HG03469 (cell line): Measurements from ENCODE around the gene OLFML2B.
A peak's percentile ranks its signal among the peaks of the same experiment; 100 is the strongest.
"Not testable (repeated sequence)": the region's sequence is repeated elsewhere in the genome, so short reads cannot be mapped to it uniquely, and the experiment has no call there.

ENCODE experiments used
- ATAC-seq: cut with Tn5 transposase; IDR thresholded peaks from one replicate; pipeline ENCODE4 v1.9.1; 2021; ENCODE audit warnings: mild to moderate bottlenecking, moderate library complexity, moderate number of reproducible peaks; ENCODE audit not compliant: unreplicated experiment

OLFML2B gene

DNA sequence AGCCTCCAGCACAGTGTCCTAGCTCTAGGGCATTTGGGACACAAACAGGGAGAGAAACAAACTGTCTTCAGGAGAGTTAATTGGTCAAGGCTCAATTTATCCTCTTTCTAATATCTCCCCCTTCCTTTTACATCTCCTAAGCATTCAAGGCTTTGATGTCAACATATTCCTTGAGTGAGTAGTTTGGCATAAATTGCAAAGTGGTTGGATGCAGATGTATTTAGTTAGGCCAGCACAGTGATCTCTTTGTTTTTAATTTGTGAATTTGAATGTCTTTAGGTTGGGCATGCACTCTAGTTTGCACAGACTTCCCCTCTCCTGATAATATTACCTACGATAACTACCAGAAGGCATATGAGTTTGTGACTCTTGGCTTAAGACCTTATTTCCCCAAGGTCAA, 12.5 kb upstream of the OLFML2B start:
- ATAC-seq, result no peak

DNA sequence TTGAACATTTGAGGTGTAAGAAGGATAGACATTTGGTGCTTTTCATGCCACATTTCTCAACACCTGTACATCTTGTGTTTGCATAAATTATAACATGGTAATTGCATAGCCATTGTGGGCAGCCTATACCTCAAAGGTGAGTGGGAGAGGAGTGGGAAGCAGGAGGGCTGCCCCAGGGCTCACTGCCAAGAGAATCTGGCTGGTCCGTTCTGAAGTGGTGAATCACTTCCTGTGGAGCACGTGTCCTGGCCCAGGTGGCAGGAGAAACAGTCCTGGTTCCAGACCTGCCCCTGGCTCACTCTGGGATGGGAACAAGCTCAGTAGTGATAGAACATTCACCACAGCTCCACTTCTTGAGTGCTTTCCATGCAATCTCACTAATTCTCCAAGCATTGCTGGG, 11.6 kb upstream of the OLFML2B start:
- ATAC-seq, result no peak

DNA sequence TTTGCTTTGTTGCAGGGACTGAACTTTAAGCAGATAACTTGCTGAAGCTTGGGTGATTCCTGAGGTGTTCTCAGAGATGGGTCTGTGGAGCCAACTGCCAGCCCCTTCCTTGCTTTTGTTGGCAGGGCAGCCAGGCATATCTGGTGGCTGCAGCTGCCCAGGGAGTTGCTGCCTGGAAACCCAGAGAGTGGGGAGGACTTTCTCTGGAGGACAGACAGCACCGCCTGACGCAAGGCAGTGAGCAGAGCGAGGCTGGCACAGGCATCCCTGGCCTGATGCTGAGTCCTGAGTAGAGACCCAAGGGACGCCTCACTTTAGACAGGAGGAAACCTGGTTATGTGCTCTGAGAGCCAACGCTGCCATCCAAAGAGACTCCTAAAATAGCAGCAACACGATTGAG, 9.8 kb upstream of the OLFML2B start:
- ATAC-seq, result no peak

DNA sequence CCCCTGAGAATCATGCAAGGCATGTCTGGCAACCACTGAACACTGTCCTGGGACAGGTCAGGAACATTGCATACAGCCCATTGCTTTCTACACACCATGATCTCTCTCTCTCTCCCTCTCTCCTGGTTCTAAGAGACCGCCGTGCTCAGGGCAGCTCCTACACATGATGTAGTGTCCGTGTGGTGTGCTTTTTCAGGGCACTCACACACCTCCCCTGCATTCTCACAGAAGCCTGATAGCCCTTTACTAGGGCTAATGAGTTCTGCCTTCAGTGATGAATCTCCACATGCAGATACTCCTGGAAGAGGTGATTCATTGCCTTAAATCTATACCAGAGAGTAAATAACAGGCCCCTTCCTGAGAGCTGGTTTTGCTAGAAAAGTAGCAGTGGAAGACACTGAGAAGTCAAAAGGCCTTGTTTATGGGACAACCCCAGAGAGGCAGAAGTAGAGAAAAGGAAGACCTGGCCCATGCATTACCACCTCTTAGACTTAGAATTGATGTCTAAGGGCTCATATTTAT, 7.2 kb upstream of the OLFML2B start:
- no peak for ATAC-seq

DNA sequence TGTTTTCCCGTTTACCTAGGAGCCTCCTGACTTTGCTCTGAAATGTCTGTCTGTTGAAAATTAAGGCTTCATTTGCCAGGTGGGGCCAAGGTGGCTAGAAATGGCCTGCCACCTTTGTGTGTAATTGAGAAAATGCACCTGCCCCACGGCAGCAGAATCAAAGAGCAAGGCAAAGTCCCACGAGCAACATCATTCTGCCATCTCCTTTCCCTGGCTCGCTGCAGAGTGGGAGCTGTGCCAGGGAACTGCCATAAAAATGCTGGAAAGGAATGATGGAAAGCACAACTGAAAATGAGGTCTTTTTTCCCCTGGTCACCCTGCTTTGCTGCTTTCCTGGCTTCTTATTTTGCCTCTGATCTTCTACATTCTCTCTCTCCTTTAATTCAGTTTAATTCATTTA, 5.5 kb upstream of the OLFML2B start:
- no peak for ATAC-seq

DNA sequence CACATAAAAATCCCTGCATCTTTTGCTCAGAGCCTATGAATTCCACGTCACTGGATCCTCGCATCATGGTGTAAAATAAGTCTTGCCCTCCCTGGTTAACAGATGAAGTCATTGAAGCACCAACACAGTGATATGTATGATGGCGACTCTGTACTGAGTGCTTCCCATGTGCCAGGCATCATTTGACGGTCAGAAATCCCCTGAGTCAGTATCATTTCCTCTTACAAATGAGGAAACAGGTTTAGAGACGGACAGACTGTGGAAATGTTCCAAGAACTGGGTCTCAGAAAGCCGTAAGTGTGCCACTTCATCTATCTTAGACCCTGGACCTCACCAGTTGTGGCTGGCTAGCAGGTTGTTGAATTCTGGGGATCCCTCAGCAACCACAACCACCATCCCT, 5.1 kb upstream of the OLFML2B start:
- peak; percentile 52 for ATAC-seq

DNA sequence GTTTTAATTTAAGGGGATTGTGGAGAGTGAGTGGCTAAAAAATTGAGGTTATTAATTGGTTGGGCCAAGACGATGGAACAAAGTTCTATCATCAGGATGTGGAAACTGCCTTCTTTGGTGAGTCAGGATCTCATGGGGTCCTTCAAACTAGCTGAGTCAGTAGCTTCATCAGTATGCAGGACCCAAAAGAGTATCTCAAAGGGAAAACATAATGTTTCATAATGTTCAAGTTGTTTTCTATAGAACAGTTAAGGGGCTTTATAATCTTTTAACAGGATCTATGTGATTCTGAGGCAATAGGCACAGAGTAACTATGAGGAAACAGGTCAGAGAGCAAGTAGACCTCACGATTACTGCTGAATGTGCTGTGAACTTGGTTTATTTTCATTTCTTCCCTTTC, 3.2 kb upstream of the OLFML2B start:
- ATAC-seq, result no peak

DNA sequence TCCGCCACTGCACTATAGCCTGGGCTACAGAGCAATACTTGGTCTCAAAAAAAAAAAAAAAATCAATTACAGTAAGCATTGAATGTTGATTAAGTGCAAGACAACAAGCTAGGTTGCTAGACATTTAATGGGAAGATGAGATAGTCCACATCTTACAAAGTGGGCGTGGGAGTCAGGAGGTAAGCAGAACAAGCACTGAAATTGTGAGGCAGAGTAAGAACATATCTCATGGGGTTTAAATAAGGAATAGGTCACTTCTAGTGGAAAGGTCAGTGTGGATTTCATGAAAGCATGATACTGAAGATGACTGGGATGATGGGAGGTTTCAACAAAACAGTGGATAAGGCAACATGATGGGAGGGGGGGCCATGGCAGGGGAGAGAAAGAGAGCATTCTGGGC, 1.9 kb upstream of the OLFML2B start:
- ATAC-seq, result no peak

DNA sequence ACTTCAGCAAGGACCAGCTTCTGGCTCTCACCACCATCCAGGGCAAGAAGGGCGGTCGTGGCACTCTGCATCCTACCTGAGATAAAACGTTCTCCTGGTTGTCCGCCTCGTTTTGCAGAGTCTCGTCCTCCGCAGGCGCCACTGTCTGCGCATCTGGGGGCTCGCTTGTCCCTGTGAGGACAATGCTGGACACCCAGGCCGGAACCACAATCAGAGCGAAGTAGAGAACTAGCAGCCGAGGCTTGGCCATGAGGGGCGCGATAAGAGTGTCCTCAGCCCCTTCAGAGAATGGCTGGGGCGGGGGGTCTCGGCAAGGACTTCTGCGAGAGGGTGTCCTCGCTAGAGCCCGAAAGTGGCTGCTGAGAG, 505 bp downstream of the OLFML2B start:
- ATAC-seq, result no peak

DNA sequence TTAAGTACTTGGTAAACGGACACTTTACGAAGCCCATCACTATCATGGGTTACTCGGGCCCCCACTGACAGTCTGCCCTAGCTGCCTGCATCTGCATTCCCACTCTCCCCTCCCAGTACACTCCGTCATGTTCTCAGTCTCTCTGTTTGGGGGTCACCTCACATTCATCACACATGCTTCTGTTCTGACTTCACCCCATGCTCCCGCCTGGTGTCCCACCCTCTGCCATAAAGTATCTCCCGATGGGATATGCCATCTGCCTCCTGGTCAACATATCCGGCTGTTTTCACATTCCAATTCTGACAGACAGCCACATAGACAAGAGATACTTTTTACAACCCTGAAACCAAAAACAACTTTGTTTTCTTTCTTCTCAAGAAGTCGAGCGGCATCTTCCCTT, 1.0 kb downstream of the OLFML2B start:
- ATAC-seq, result no peak

DNA sequence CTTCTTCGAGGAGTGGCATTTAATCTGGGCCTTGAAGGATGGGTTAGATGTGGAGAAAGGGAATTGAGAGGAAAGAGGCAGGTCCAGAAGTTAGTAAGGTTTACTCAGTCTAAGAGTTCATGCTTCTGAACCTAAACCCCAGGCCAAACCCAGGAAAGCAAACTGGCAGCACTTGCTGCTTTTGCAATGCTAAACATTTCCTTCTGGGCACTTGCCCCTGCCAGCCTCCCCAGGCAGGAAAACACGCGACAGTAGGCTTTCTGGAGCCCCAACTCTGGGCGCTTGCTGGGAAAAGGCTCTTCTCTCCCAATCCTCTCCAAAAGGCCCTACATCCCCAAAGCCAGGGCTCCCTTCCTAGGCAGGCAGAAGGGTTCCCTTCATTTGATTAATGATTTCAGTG, 2.5 kb downstream of the OLFML2B start:
- ATAC-seq, result no peak

DNA sequence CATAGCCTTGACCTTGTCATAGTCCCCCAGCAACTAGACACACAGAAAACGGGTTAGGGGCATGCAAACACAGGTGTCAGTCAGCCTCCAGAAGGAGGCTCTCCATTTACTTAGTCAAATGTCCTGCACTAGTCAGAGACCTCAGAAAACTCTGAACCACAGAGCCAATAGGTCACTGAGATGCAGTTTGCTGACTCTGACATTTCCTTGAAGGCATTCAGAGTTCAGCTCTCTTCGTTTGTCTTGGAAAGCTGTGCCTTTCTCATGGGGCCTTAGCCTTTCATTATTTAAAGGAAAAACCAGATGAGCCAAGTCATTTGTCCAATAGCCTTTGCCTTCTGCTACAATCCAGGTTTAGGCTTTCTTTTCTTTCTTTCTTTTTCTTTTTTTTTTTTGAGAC, 3.5 kb downstream of the OLFML2B start:
- ATAC-seq, result no peak

DNA sequence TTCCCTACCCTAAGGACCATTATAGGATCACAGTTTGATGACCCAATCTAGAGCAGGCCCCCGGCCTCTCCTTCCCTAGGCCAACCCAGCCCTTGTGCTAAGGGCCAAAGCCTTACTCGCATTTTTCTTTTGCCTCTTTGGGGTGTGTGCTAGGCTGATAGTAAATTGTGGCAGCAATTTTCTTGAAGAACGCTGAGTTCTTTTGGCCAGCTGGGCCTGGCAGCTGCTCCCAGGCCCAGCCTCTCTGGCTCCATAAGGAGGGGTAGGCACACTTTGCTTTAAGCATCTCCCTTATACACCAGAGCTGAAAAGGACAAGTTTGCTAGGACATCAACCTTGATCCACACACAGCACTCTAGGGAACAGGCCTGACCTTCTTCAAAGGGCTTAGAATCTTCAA, 4.2 kb downstream of the OLFML2B start:
- ATAC-seq, result no peak

DNA sequence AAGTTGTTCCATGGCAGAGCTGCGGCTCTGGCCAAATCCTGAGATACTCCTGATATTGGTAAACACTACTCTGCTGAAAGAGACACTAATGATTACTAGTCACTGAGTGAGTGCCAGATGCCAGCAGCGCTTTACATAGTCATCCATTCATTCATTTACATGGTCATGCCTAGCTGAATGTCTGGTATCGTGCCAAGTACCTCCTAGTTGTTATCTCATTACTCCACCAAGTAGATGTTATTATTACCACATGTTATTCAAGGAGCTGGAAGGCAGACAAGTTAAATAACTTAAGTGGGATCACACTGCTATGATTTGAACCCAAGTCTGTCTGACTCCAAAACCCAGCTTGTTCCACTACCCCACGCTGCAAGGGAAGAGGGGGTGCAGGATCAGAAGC, 4.7 kb downstream of the OLFML2B start:
- no peak for ATAC-seq

DNA sequence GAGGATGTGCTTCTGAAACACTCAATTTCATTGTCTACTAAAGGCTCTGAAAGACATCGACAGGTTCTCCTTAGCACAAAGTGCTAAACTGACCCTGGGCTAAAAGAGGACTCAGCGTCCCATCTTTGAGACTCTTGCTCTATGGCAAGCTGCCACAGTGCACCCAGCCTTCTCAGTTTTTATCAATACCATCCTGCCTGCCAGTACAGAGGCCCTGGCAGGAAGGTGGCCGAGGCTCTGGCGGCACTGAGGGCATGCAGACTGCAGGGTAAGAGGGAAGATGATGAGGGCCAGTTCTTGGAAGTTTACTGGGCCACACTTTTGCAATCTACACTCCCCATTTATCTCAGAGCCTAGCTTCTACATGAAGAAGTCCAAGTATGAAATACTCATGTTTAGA, 5.3 kb downstream of the OLFML2B start:
- no peak for ATAC-seq

DNA sequence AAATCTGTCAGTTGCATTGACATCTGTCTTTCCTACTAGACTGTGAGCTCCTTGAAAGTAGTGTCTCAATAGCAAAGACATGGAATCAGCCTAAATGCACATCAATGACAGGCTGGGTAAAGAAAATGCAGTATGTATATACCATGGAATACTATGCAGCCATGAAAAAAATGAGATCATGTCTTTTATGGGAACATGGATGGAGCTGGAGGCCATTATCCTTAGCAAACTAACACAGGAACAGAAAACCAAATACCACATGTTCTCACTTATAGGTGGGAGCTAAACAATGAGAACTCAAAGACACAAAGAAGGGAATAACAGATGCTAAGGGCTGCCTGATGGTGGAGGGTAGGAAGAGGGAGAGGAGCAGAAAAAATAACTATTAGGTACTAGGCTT, 5.9 kb downstream of the OLFML2B start:
- not testable (repeated sequence) for ATAC-seq

DNA sequence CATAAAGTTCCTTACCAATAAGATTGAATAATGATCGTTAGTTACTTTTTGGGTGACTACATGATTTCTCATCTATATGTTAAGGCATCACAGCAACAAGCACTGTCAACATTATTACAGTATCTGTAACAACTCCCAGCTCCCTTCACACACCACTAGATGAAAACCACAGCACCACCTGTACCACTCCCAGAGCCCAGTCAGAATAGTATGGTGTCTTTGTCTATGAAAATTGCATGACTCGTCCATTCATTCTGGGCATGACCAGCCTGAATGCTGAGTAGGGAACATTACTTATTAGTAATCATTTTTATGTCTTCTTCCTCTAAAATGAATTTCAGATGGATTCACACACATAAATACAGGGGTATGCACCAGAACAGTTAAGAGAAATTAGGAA, 7.0 kb downstream of the OLFML2B start:
- no peak for ATAC-seq

DNA sequence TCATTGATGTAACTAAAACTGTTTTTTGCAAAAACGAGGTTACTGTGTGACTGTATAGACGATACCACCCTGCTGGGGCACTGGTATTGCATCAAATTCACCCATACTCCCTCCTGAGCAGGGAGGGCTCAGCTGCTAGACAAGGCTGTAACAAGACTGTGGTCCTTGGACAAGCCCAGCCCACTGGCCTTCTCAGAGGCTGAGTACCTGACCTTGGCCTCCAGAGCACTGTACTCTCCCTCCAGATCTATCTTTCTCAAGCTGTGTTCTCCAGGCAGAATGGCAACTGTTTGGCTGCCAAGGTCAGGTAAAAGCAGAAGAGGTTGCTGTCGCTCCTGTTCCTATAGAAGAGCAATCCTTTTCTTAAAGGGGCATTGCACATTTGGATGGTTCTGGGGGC, 8.5 kb downstream of the OLFML2B start:
- no peak for ATAC-seq

DNA sequence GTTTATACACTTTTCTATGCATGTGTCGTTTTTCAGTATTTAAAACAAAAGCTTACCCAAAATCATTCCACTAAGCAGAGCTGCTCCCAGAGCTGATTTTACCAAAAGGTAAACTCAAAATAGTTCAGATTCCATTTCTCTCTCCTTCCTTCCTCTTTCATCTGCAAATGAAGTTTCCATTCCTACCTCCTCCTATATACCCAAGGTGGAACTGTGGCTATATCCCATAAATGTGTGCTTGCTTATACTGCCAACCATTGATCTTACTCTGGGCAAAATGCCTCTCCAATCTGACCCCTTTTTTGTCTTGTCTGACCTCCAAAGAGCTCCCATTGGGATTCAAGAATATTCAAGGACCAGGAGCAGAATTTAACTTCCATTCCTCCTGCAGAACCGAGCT, 9.5 kb downstream of the OLFML2B start:
- ATAC-seq, result no peak

DNA sequence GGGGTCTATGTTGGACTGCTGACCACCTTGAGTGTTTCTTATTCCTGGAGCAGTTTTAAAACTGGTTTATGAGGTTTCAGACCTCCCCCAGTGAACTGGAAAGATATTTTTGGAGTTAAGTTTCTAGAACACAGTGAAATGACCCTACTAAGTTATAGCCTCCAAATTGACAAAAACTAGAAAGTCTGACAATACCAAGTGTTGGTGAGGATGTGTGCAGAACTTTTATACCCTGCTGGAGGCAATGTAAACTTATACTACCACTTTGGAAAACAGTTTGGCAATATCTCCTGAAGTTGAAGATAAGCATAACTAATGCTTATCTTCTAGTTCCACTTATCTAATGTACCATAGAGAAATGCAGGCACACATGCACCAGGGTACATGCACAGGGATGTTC, 10.4 kb downstream of the OLFML2B start:
- no peak for ATAC-seq

DNA sequence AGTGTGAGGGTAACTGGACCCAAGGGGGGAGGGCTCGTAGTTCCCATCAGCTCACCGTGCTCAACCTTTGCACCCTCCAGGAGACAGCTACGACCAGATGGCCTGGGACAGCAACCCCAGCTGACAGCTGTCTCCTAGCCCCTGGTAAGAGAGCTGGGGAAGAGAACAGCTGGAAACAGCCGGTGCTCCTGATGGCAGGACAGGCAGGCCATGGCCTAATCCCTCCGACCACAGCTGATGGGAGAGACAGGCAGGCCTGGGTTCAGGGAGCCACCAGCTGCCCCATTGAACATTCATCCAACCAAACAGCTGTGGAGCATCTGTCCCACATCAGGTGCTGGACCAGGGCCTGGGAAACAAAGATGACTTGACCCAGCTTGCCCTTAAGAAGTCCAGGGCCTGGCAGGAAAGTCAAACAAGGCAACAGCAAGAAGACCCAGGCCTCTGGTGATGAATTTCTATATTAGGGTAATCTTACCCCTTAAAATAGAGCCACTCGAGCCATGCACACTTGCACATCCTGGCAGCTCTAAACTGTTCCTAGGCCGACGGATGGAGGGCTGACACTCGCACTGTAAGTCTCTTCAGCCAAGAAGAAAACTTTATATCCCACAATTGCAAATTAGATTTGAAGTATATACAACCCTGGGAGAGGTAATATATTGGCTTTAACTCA, 12.2 kb downstream of the OLFML2B start:
- ATAC-seq, result no peak

DNA sequence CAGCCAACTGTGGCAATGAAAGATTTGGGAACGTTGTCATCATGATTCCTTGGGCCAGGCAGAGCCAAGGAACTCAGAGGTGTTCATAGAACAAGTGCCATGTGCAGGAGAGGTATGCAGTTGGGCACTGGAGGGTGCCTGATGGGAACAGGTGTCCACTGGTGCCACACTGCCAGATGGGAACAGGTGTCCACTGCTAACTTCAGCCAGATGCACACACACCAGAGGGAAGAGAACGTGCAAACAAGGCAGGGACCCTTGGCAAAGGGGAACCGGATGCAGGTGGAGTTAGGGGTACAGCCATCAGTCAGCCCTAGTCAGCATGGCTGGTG, 13.5 kb downstream of the OLFML2B start:
- ATAC-seq, result no peak

DNA sequence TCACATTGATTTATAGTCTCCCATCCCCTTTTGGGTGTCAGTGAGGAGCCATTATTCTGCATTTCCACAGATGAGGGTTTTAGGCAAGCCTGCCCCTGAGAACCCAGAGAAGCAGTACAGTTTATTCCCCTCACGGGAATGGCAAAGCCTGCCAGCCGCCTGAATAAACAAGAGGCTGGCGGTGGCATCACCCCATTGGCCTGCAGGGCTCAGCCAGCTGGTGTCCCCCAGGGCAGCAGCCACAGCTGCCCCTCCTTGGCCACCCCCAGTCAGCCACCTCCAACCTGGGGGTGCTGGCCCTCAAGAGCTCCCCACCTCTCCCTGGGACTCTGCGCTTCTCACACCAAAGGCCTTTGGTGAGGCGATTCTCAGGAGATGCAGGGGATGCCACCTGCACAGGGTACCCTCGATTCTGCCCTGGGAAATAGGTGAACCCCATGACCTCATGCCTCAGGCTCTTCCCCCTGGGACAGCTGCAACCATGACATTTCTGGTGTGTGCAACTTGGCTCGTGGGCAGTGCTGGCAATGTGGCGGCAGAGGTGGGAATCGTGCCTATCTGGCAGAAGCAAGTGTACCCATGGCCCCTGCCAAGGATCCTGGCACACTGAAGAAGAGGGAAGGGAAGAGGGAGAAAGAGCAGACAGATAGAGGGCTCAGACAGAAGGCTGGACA, 14.0 kb downstream of the OLFML2B start:
- ATAC-seq, result no peak
